ENCODE data around the gene HECTD1.
"Not testable (repeated sequence)": the region's sequence is repeated elsewhere in the genome, so short reads cannot be mapped to it uniquely, and the experiment has no call there.

The HECTD1 gene

DNA sequence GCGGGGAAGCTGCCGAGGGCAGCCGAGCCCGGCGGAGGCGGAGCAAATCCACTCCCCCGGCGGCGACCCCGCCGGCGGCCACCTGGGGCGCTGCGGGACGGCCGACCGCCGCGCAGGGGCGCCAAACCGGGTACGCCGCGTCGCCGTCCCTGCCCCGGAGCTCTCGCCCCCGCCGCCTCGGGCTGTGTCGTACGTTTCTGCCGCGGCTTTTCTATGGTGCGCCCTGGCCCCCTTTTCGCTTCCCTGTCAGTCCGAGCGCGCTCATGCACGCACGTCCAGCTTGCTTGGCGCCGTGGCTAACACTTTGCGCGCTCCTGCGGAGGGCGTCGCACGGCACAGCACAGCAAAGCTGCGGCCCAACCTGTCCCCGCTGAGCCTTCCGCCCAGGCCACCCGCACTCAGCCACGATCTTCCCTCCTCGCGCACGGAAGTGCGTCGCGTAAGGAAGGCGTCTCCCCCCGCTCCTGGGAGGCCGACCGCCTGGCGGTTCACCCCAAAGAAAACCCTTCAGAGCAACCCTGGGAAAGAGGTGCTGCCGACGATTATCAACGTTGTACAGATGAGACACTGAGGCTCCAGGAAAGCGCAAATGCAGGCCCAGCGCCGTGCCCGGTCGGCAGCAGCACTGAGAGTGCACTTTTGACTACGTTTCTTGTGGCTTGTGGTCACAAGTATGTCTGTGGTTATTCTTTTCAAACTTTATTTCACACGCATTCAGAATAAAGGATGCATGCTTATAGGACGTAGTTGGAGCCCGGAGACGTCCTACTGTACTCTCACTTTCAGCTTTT lies at the start of gene HECTD1:
TSS of gene HECTD1 (minus strand) at position 39 of the 791 bp plus-strand sequence. CDS start 1,857 bp downstream, outside the sequence.
- DNase-seq (ENCODE audit: low spot score), result peak; percentile 90

GRCh38 chr14:31257244-31257553 lies 49.6 kb upstream of the HECTD1 start:
- no peak for DNase-seq (ENCODE audit: low spot score)

GRCh38 chr14:31256534-31257243 lies 49.1 kb upstream of the HECTD1 start:
- no peak for DNase-seq (ENCODE audit: low spot score)

- not testable (repeated sequence) for DNase-seq (ENCODE audit: low spot score)
Observed at GRCh38 chr14:31255918-31256317, 48.3 kb upstream of the HECTD1 start.

GRCh38 chr14:31255286-31255685 lies 47.7 kb upstream of the HECTD1 start:
- no peak for DNase-seq (ENCODE audit: low spot score)

GRCh38 chr14:31253746-31254471 lies 46.3 kb upstream of the HECTD1 start:
- no peak for DNase-seq (ENCODE audit: low spot score)

- no peak for DNase-seq (ENCODE audit: low spot score)
Observed at GRCh38 chr14:31252865-31253264, 45.3 kb upstream of the HECTD1 start.

GRCh38 chr14:31251028-31251958 lies 43.7 kb upstream of the HECTD1 start:
- DNase-seq (ENCODE audit: low spot score), result no peak

GRCh38 chr14:31244626-31245025 lies 37.0 kb upstream of the HECTD1 start:
- DNase-seq (ENCODE audit: low spot score), result no peak

DNA sequence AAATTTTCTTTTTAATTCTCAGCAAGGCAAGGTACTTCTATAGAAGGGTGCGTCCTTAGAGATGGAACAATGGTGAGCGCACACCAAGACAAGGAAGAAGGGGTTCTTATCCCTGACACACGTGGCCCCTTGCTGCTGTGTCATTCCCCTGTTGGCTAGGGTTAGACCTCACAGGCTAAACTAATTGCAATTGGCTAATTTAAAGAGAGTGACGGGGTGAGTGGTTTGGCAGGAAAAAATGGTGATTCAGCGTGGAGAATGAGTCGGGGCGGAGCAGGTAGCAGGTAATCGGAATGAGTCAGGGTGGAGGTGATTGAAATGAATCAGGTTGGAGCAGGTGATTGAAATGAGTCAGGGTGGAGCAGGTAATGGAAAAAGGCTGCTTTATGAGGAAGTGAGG lies 36.3 kb upstream of the HECTD1 start:
- DNase-seq (ENCODE audit: low spot score), result no peak

GRCh38 chr14:31242161-31242940 lies 34.8 kb upstream of the HECTD1 start:
- DNase-seq (ENCODE audit: low spot score), result not testable (repeated sequence)

DNA sequence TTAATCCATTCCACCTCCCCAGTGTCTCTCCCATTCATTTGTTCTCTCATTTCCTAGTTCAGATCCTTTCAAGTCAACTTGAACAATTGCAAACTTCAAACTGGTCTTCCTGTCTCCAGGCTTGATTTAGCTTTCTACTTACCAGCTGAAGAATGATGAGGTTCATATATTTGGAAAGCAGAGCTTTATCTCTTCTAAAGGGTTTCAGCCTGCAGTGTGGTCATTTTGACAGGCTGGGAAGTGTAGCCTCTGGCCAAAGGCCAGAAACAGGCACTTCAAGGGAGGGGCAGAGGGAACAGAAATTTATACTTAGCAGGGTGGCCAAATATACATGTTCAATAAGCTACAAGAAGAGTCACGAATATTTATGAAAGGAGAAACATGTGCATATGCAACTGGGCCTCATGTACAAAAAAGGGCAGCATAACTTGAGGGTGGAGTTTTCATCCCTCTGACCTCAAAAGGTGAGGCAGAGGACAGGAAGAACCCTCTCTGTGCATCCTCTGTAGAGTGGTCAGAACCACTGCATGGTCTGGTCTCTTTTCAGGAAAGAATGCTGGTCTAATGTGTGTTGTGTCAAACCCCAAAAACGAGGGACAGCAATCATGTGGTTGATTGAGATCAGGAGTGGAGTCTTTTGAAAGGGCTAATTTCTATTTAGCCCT lies 34.0 kb upstream of the HECTD1 start:
- DNase-seq (ENCODE audit: low spot score), result no peak

DNA sequence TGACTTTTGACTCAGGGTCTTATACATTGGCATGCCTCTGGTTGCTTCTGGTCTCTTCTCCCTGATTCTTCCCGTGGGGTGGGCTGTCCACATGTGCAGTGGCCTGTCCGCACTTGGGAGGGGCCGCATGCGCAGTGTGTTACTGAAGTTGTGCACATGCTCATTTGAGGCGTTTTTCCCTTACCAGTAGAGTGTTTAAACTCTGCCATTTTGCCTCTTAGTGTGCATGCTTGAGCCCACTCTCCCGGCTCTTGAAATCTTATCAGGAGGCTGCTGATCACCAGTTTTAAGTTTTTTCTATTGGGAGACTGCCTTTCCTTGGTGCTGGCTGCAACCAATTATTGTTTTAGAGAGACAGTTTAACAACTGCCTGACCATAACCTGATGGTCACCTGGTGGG lies 32.1 kb upstream of the HECTD1 start:
- DNase-seq (ENCODE audit: low spot score), result no peak

- no peak for DNase-seq (ENCODE audit: low spot score)
Observed at GRCh38 chr14:31235462-31235861, 27.9 kb upstream of the HECTD1 start.

- DNase-seq (ENCODE audit: low spot score), result no peak
Observed at GRCh38 chr14:31232081-31232480, 24.5 kb upstream of the HECTD1 start.

DNA sequence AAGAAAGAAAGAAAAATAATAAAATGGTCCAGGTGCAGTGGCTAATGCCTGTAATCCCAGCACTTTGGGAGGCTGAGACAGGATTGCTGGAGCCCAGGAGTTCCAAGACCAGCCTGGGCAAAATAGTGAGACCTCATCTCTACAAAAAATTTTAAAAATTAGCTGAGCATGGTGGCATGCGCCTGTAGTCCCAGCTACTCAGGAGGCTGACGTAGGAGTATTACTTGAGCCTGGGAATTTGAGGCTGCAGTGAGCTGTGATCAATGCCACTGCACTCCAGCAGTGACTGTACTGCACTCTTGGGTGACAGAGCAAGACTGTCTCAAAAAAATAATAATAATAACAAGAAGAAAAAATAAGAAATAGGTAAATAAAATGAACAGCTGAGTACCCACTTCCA lies 23.7 kb upstream of the HECTD1 start:
- DNase-seq (ENCODE audit: low spot score), result not testable (repeated sequence)

DNA sequence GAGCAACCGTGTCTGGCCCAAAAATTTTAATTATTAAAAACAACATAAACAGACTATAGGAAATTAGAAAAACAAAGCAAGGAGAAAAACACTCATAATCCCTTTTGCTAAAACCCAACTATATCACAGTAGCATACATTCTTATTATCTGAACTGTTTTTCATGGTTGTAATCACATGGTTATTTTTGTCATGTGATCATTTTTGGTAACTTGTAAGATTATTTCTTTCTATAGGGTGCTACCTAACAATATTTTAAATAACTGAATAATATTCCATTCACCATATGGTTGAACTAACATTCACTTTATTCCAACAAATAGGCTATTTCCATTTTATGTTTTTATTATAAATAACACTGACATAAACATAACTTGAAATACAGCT lies 23.0 kb upstream of the HECTD1 start:
- no peak for DNase-seq (ENCODE audit: low spot score)

- DNase-seq (ENCODE audit: low spot score), result no peak
Observed at GRCh38 chr14:31229638-31230572, 22.3 kb upstream of the HECTD1 start.

GRCh38 chr14:31229009-31229408 lies 21.4 kb upstream of the HECTD1 start:
- DNase-seq (ENCODE audit: low spot score), result no peak

All from putamen (tissue), 1 donor.